ENCODE results near the gene SFMBT1.

Gene SFMBT1

DNA sequence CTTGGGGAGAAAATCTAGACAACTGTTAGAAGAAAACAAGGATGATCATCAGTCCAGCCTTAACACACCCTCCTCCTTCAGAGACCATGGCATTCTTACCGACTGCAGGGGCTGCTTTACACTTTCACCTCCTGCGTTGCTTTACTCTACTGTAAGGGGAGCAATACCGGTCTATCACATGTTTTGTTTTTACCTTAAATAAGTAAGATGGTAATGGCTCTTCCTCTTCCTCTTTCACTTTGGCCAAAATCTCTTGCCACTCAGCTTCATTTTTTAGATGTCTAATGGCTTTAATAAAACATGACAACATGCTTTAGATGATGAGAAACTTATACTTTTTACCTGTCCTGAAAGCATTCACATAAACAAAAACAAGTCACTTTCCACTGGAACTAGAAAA, 115.1 kb downstream of the SFMBT1 start:
- Histone ChIP-seq H3K27ac (no peak overlapping the region), H3K36me3 (ENCODE audit: control insufficient read depth, insufficient read depth, low read length) (no peaks in the 10 kb centered on the region)
- TF ChIP-seq CTCF (IDR thresholded peaks at IDR 0.05), result no peak

GRCh38 chr3:52926554-52926953, 119.3 kb downstream of the SFMBT1 start:
- no peaks in the 10 kb centered on the region for H3K79me2 ChIP-seq

More for the DNA sequence above, 115.1 kb downstream of the SFMBT1 start:
- no peaks in the 10 kb centered on the region for H3K9me3 ChIP-seq (ENCODE audit: control insufficient read depth, low read length)
- H3K27me3 ChIP-seq (ENCODE audit: control insufficient read depth, insufficient read depth, low read length), result no peaks in the 10 kb centered on the region
- no peak overlapping the region for H3K4me3 ChIP-seq (ENCODE audit: low read depth, low read length)
- no peak overlapping the region for H3K9ac ChIP-seq
- H3K79me2 ChIP-seq, result no peaks in the 10 kb centered on the region
- H3K4me2 ChIP-seq (ENCODE audit: low read length), result no peak overlapping the region
- H2AFZ ChIP-seq, result no peak overlapping the region
- no peaks in the 10 kb centered on the region for H3K4me1 ChIP-seq

GRCh38 chr3:52925405-52926313, 120.2 kb downstream of the SFMBT1 start:
- no peaks in the 10 kb centered on the region for H3K36me3 ChIP-seq (ENCODE audit: control insufficient read depth, insufficient read depth, low read length)
- no peak overlapping the region for H3K27ac ChIP-seq
- no peak overlapping the region for H3K9ac ChIP-seq
- no peak for TF ChIP-seq CTCF (IDR thresholded peaks at IDR 0.05)
- H2AFZ ChIP-seq, result no peak overlapping the region
- H3K4me2 ChIP-seq (ENCODE audit: low read length), result no peak overlapping the region
- H3K79me2 ChIP-seq, result no peaks in the 10 kb centered on the region
- H3K4me3 ChIP-seq (ENCODE audit: low read depth, low read length), result no peak overlapping the region
- no peaks in the 10 kb centered on the region for H3K4me1 ChIP-seq
- H3K27me3 ChIP-seq (ENCODE audit: control insufficient read depth, insufficient read depth, low read length), result no peaks in the 10 kb centered on the region
- no peaks in the 10 kb centered on the region for H3K9me3 ChIP-seq (ENCODE audit: control insufficient read depth, low read length)

More at GRCh38 chr3:52926554-52926953, 119.3 kb downstream of the SFMBT1 start:
- Histone ChIP-seq H3K4me1 (no peaks in the 10 kb centered on the region), H2AFZ (no peak overlapping the region), H3K36me3 (ENCODE audit: control insufficient read depth, insufficient read depth, low read length) (no peaks in the 10 kb centered on the region), H3K9ac (no peak overlapping the region), H3K9me3 (ENCODE audit: control insufficient read depth, low read length) (no peaks in the 10 kb centered on the region), H3K27ac (no peak overlapping the region), H3K4me2 (ENCODE audit: low read length) (no peak overlapping the region), H3K4me3 (ENCODE audit: low read depth, low read length) (no peak overlapping the region), H3K27me3 (ENCODE audit: control insufficient read depth, insufficient read depth, low read length) (no peaks in the 10 kb centered on the region)
- no peak for TF ChIP-seq CTCF (IDR thresholded peaks at IDR 0.05)

DNA sequence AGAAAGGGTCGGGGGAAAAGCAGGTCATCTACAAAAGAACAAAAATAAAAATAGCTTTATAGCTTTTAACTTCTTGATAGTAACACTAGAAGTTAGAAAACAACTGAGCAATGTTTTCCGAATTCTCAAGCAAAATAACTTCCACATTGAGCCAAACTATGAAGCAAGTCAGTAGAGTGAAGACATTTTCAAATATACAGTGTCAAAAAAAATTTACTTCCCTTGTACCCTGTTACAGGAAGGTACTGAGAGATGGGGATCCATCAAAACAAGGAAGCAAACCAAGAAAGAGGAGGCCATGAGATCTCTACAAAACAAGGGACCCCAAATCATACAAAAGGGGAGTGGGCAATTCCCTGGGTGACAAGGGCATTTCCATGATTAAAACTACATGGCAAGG, 121.9 kb downstream of the SFMBT1 start:
- Histone ChIP-seq H3K9me3 (ENCODE audit: control insufficient read depth, low read length) (no peaks in the 10 kb centered on the region), H3K9ac (no peak overlapping the region), H3K4me1 (no peaks in the 10 kb centered on the region), H3K27ac (no peak overlapping the region), H3K79me2 (no peaks in the 10 kb centered on the region), H3K4me3 (ENCODE audit: low read depth, low read length) (no peak overlapping the region), H3K27me3 (ENCODE audit: control insufficient read depth, insufficient read depth, low read length) (no peaks in the 10 kb centered on the region), H2AFZ (no peak overlapping the region), H3K4me2 (ENCODE audit: low read length) (no peak overlapping the region), H3K36me3 (ENCODE audit: control insufficient read depth, insufficient read depth, low read length) (no peaks in the 10 kb centered on the region)
- no peak for TF ChIP-seq CTCF (IDR thresholded peaks at IDR 0.05)

DNA sequence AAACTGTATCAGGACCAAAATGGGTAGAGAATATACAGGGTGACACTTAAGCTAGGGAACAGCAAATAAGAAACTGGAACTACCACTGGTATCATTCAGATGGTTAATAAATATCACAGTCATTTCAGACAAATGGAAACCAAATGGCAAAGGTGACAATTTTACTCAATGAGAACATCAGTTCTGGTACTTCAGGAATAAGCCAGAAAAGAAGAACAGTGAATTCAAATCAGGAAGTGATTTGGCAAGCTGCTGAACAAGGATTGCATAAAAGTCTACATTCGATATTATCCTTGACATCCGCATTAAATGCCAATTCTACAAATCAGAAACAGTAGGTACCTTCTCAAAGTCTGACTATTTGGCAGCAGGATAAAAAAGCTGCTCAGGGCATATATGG, 125.0 kb downstream of the SFMBT1 start:
- Histone ChIP-seq H3K27me3 (ENCODE audit: control insufficient read depth, insufficient read depth, low read length) (no peaks in the 10 kb centered on the region), H3K36me3 (ENCODE audit: control insufficient read depth, insufficient read depth, low read length) (no peaks in the 10 kb centered on the region), H3K4me1 (no peaks in the 10 kb centered on the region), H2AFZ (no peak overlapping the region), H3K27ac (no peak overlapping the region), H3K4me2 (ENCODE audit: low read length) (no peak overlapping the region), H3K9ac (no peak overlapping the region), H3K4me3 (ENCODE audit: low read depth, low read length) (no peak overlapping the region), H3K9me3 (ENCODE audit: control insufficient read depth, low read length) (no peaks in the 10 kb centered on the region), H3K79me2 (no peaks in the 10 kb centered on the region)
- no peak for TF ChIP-seq CTCF (IDR thresholded peaks at IDR 0.05)

All from parathyroid adenoma (tissue), 2 donors.